ENCODE data around the gene WDCP. TPM values are rescaled to one million over a fixed set of nuclear protein-coding genes. Genes with fewer than 3 reads are reported as not detected.

The WDCP gene
- total RNA-seq, 2 donors from 2014 or later, result 6.3 to 7.2 TPM

DNA sequence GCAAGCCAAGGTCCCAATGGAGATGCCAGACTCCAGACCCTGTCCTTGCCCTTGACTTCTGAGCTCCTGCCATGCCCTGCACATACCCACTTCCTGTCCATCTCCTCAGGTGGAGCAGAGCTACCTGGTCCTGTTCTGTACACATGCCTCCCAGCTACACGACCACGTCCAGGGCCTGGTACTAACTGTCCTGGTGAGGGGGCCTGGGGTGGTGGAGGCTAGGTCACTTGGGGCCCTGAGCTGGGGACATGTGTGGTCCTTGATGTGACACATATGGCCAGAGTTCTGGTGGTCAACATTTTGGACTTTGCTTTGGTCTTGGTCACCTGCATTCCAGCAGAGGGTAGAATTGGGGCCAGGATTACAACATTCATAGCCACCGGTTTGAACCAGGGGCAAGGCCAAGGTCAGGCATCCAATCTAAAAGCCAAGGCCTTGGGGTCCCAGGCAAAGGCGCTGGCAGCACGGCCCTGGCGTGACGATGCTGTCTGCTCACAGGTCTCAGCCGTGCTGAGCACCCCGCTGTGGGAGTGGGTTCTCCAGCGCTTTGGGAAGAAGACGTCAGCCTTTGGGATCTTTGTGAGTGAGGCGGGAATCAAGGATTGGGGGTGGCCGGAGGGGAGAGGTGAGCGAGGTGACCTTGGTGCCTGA lies 24.7 kb downstream of the WDCP start:
- no peaks in the 10 kb centered on the region for H3K4me1 ChIP-seq (replicated peaks)
- intact Hi-C loops (cut with DNase I), result no loop called here
- H3K27ac ChIP-seq, result no peak overlapping the region
- no peak overlapping the region for H3K4me3 ChIP-seq
- H3K27me3 ChIP-seq (replicated peaks; ENCODE audit: insufficient read depth), result no peaks in the 10 kb centered on the region
- TF ChIP-seq, protein P1, sequence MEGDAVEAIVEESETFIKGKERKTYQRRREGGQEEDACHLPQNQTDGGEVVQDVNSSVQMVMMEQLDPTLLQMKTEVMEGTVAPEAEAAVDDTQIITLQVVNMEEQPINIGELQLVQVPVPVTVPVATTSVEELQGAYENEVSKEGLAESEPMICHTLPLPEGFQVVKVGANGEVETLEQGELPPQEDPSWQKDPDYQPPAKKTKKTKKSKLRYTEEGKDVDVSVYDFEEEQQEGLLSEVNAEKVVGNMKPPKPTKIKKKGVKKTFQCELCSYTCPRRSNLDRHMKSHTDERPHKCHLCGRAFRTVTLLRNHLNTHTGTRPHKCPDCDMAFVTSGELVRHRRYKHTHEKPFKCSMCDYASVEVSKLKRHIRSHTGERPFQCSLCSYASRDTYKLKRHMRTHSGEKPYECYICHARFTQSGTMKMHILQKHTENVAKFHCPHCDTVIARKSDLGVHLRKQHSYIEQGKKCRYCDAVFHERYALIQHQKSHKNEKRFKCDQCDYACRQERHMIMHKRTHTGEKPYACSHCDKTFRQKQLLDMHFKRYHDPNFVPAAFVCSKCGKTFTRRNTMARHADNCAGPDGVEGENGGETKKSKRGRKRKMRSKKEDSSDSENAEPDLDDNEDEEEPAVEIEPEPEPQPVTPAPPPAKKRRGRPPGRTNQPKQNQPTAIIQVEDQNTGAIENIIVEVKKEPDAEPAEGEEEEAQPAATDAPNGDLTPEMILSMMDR (IDR thresholded peaks at IDR 0.05), result no peak
- WGBS, result 95% methylated on average over 14 of the region's 14 CpGs
- H3K9me3 ChIP-seq, result no peaks in the 10 kb centered on the region
- H3K36me3 ChIP-seq, result no peaks in the 10 kb centered on the region
- no peak for DNase-seq (ENCODE audit: low spot score)

DNA sequence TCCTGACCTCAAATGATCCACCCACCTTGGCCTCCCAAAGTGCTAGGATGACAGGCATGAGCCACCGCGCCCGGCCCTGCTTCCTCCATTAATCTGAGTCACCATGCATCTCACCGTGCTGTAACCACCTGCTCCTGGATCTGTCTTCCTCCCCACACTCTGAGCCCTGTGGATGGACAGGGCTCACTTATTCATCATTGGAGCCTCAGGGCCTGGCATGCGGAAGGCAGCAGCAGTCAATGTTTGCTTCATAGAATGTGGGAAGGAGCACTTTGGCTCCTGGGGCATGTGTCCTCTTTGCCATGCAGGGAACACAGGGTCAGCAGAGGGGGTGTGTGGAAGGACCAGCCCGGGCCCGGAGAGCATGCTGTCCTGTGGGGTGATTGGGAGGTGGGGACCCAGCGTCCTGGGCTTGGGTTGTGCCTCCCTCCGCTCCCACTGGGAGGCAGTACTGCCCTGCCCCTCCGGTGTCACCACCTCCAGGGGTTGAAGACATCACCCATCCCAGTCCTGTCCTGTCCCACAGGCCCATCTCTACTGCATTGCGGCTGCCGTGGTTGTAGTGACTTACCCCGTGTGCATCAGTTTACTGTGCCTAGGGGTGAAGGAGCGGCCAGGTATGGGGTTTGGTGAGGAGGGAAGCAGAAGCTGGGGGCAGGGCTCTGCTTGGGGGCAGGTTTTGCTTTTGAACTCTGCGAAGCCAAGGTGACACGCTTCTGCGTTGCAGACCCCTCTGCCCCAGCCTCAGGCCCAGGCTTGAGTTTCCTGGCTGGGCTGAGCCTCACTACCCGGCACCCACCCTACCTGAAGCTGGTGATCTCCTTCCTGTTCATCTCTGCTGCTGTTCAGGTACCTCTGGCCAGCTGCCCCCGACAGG lies 25.8 kb downstream of the WDCP start:
- Histone ChIP-seq H3K27ac (no peak overlapping the region), H3K4me3 (no peak overlapping the region), H3K4me1 (replicated peaks) (no peaks in the 10 kb centered on the region), H3K27me3 (replicated peaks; ENCODE audit: insufficient read depth) (no peaks in the 10 kb centered on the region), H3K9me3 (no peaks in the 10 kb centered on the region), H3K36me3 (no peaks in the 10 kb centered on the region)
- 80% methylated on average over 17 of the region's 19 CpGs for WGBS
- intact Hi-C loops (cut with DNase I), result no loop called here
- TF ChIP-seq, protein P1 (IDR thresholded peaks at IDR 0.05), result no peak
- TF ChIP-seq POLR2AphosphoS5 (IDR thresholded peaks at IDR 0.05), result no peak
- no peak for TF ChIP-seq POLR2A (IDR thresholded peaks at IDR 0.05)
- DNase-seq (ENCODE audit: low spot score), result no peak

DNA sequence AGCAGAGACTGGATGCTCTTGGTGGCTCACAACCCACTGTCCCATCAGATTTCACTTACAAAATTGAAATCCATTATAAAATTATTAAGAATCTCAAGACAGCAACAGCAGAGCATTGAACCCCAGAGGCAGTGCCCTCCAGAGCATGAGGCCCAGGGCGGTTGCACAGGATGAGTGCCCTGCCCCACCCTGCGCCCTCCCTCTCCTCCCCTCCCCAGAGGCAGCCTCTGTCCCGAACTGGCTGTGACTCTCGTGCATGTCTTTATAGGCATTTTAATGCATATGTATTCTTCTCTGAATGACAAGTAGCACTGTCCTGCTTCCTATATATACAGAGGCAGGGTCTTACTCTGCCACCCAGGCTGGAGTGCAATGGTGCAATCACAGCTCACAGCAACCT lies 26.9 kb downstream of the WDCP start:
- Histone ChIP-seq H3K27ac (no peak overlapping the region), H3K4me3 (no peak overlapping the region), H3K4me1 (replicated peaks) (no peaks in the 10 kb centered on the region), H3K27me3 (replicated peaks; ENCODE audit: insufficient read depth) (no peaks in the 10 kb centered on the region), H3K9me3 (no peaks in the 10 kb centered on the region), H3K36me3 (no peaks in the 10 kb centered on the region)
- intact Hi-C loops (cut with DNase I), result no loop called here
- TF ChIP-seq POLR2AphosphoS5 (IDR thresholded peaks at IDR 0.05), result no peak
- TF ChIP-seq POLR2A (IDR thresholded peaks at IDR 0.05), result no peak
- TF ChIP-seq, protein P1 (IDR thresholded peaks at IDR 0.05), result no peak
- WGBS, result 71% methylated on average over 4 of the region's 4 CpGs
- no peak for DNase-seq (ENCODE audit: low spot score)

GRCh38 chr2:24019729-24020128 lies 27.5 kb downstream of the WDCP start:
- TF ChIP-seq, protein P1 (IDR thresholded peaks at IDR 0.05), result no peak
- TF ChIP-seq POLR2AphosphoS5 (IDR thresholded peaks at IDR 0.05) (no peak), POLR2A (IDR thresholded peaks at IDR 0.05) (no peak)

More at GRCh38 chr2:24019729-24020128, 27.5 kb downstream of the WDCP start:
- Histone ChIP-seq H3K4me3 (no peak overlapping the region), H3K4me1 (replicated peaks) (no peaks in the 10 kb centered on the region), H3K9me3 (no peaks in the 10 kb centered on the region), H3K27me3 (replicated peaks; ENCODE audit: insufficient read depth) (no peaks in the 10 kb centered on the region), H3K36me3 (no peaks in the 10 kb centered on the region), H3K27ac (no peak overlapping the region)
- no peak for DNase-seq (ENCODE audit: low spot score)
- 74% methylated on average over 5 of the region's 5 CpGs for WGBS
- intact Hi-C loops (cut with DNase I), result no loop called here
